SHP77 (cell line): ENCODE measurements around the gene ZC3H10.
A peak's percentile ranks its signal among the peaks of the same experiment; 100 is the strongest.
"Not testable (repeated sequence)": the region's sequence is repeated elsewhere in the genome, so short reads cannot be mapped to it uniquely, and the experiment has no call there.

Experiments
- DNase-seq, 2 experiments: peaks; one replicate each; lab custom pipeline; 2025; lab: John Stamatoyannopoulos, UW

The ZC3H10 gene

GRCh38 chr12:56102683-56103065 is 15.4 kb upstream of the ZC3H10 start:
- no peak for DNase-seq

DNA sequence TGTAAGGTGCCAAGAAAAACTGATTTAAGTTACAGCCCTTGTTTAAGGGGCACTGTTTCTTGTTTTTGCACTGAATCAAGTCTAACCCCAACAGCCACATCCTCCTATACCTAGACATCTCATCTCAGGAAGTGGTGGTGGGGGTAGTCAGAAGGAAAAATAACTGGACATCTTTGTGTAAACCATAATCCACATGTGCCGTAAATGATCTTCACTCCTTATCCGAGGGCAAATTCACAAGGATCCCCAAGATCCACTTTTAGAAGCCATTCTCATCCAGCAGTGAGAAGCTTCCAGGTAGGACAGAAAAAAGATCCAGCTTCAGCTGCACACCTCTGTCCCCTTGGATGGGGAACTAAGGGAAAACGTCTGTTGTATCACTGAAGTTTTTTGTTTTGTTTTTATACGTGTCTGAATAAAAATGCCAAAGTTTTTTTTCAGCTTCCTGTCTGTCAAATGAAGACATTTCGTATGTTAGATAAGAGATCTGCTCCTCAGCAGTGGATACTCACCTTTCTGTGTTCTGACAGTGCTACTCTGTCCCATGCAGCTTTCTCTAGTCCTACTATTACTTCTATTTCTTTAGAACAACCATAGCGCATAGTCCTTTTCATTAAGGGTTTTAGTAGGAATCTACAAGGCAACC is 14.9 kb upstream of the ZC3H10 start:
- no peak for DNase-seq

DNA sequence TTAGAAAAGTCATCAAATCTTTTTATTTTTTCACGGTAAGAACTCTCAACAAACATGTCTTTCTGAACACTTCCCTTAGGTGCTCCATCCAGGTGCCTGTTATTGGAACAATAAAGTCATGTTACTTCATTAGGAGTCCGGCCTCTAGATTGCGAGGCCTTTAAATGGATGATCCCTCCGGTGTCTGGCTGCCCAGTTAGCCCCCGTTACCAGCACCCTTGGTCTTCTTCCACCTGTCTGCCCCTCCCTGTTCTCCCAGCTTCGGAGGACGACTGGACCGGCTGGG is 14.3 kb upstream of the ZC3H10 start:
- DNase-seq, result no peak

GRCh38 chr12:56104109-56104814 is 13.8 kb upstream of the ZC3H10 start, which contains the start of gene PA2G4:
PA2G4 (plus strand) TSS chr12:56104559; CDS start chr12:56104738, 179 bp downstream.
- DNase-seq, result peak; percentile 98 to 99

DNA sequence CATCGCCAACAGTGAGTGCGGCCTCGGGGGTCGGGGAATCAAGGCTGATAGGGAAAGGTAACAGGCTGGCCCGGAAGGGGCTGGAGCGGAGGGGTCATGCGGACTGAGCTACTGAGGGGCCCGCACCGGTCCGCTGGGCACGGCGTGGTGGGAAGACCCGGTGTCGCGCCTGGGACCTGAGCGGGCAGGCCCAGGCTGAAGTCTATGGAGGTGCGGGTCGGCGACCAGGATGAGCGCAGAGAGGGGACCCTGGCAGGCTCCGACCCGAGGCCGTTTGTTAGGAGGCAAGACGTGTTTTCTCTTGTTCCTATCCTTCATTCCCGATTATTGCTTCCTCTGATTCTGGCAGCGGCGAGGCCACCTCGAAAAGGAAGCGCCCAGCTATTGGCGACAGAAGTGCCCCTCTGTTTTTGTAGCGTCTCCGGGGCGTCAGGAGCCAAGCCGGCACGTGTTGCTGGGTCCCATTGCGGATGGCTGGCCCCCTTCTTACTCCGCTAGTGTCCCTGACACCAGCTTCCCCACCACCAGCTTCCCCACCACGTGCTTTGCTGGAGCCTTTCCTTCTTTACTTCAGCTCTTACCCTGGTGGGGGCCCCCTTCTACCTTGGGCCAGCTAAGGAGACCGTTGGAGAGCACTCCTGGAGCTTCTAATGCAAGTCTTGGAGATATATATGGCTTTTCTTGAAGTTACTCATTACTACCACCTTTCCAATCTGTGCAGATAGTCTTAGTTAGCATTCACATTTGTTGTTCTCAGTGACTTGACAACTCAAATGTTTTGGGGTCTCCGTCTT is 13.1 kb upstream of the ZC3H10 start:
- DNase-seq, result no peak

GRCh38 chr12:56105609-56105902 is 12.5 kb upstream of the ZC3H10 start:
- no peak for DNase-seq

GRCh38 chr12:56107242-56107641 is 10.8 kb upstream of the ZC3H10 start:
- no peak for DNase-seq

DNA sequence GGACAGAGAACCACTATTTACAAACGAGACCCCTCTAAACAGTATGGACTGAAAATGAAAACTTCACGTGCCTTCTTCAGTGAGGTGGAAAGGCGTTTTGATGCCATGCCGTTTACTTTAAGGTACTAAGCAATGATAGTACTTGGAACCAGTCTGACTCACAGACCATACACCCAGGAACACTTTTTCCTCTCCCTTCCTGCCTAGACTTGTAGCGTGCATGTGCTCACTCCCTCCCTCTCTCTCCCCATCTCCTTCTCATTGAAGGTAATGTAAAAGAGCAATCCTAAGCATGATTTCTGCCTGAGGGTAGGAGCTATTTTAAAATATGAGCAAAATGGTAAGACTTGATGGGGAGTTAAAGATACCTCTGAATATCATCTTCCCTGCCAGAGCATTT is 7.5 kb upstream of the ZC3H10 start:
- no peak for DNase-seq

DNA sequence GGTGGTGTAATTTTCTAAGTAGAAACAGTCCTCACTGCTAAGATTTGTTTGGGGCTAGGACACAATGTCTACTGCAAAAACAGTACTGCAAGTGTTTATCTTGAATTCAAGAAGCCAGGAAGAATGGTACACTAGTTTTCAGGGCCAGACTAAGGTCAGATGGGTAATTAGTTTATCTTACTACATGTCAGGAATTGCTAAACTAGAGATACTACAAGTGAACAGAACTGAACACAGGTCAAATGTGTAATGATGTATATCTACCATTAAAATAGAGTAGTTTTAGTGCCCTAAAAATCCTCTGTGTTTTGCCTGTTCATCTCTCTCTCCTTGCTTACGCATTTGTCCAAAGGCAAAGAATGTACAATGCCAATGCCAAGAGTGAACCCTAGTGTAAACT is 4.0 kb upstream of the ZC3H10 start:
- DNase-seq, result no peak

- peak; percentile 28 to 37 for DNase-seq
Measured at GRCh38 chr12:56115329-56115728, 2.7 kb upstream of the ZC3H10 start.

DNA sequence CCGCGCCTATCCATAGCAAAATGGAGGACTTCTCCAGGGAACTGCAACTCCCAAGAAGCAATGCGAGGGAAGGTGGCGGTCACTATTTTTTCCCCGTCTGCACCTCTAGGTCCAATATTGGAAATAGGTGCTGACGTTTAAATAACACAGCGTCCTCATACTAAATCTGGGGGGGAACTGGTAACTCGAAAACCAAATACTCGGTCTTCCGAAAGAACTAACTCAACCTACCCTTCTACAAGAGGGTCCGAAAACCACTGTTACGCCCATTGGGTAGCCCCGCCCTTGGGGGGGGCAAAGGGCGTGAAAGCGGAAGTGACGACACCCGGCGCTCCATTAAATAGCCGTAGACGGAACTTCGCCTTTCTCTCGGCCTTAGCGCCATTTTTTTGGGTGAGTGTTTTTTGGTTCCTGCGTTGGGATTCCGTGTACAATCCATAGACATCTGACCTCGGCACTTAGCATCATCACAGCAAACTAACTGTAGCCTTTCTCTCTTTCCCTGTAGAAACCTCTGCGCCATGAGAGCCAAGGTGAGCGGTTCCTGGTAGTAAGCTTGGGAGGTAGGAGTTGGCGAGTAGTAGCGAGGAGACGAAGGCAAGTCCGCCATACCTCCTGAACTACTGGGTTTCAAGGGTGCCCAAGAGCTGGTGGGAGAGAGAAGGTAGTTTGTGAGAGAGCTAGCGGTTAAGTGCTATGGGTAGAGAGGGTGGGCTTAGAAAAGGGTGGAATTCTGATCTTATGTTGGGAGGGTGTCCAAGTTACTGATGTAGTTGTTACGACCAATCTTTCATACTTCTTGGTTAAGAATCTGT is 1.6 kb upstream of the ZC3H10 start, which contains the start of gene RPL41:
RPL41 (plus strand) TSS at position 367 of the 815 bp plus-strand sequence.
- DNase-seq, result peak; percentile 83 to 89

DNA sequence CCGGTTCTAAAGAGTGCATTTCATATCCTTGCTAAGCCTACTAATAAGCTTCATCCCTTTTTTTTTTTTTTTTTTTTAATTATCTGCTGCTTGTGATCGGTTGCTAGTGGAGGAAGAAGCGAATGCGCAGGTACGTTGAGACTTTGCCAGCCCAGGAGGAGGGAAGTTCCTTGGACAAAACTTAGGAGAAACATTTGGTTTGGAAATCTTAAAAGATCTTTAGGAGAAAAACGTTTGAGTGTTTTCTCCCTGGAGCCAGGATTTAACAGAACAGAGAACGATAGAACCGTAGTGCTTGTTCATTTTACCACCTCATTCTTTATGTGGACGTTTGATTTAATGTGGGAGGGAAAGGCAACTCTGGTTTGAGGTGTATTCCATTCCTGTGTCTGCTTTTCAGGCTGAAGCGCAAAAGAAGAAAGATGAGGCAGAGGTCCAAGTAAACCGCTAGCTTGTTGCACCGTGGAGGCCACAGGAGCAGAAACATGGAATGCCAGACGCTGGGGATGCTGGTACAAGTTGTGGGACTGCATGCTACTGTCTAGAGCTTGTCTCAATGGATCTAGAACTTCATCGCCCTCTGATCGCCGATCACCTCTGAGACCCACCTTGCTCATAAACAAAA is 872 bp upstream of the ZC3H10 start:
- DNase-seq, result not testable (repeated sequence)

- no peak for DNase-seq
Measured at GRCh38 chr12:56118688-56119357, 757 bp downstream of the ZC3H10 start.

DNA sequence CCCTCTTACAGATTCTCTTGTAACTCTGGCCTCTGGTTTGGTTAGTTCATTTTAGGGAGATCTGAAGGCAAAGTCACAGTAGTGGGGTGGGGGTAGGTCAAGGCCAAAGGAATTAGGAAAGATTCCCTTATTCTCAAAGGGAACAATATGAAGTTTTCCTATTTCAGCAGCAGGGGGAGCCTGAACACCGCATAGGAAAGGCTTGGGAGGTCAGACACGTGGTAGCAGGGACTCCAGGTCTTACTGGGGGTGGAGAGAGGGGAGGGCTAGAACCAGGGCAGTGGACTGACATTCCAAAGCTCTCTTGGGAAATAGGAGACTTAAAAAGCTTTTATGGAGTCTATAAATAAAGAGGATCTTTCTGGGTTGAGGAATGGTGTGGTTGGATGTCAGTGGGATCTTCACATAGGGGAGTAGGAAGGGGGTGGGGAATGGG is 1.3 kb downstream of the ZC3H10 start:
- DNase-seq, result peak; percentile 85 to 88

- DNase-seq, result no peak
Measured at GRCh38 chr12:56120158-56120846, 2.2 kb downstream of the ZC3H10 start.

DNA sequence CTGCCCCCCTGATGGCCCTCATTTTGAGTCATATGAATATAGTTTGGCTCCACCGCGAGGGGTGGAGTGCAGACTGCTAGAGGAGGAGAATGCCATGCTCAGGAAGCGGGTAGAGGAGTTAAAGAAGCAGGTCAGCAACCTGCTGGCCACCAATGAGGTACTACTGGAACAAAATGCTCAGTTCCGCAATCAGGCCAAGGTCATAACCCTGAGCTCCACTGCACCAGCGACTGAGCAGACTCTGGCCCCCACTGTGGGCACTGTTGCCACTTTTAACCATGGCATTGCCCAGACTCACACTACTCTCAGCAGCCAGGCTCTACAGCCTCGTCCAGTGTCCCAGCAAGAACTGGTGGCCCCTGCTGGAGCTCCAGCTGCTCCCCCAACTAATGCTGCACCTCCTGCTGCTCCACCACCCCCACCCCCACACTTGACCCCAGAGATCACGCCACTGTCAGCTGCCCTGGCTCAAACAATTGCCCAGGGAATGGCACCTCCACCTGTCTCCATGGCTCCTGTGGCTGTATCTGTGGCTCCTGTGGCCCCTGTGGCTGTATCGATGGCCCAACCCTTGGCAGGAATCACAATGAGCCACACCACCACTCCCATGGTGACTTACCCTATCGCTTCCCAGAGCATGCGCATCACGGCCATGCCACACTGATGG is 3.3 kb downstream of the ZC3H10 start:
- no peak for DNase-seq

- peak; percentile 66 to 75 for DNase-seq
Measured at GRCh38 chr12:56122637-56123036, 4.6 kb downstream of the ZC3H10 start.

GRCh38 chr12:56124133-56124532 is 6.1 kb downstream of the ZC3H10 start:
- no peak for DNase-seq

DNA sequence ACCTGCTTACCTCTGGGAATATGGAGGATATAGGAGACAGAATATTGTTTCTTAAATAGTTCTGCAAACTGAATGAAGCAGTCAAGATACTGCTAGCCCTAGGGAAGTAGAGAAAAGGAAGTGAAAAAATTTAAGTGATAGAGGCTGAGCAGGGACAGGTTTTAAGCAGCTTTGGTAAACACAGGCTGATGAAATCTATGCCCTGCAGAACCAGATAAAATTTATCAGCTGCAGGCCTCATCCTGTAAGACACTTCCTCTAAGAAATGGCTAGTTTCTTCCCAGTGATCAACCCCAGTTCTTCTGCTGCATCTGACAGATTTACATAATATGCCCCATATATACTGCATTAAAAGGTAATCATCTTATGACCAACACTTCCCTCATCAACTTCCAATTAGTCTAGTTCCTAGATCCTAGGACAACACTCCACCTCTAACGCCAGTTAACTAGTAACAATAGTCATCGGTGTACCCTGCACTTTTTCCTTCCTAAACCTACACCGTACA is 8.7 kb downstream of the ZC3H10 start:
- no peak for DNase-seq

GRCh38 chr12:56127485-56127887 is 9.4 kb downstream of the ZC3H10 start:
- no peak for DNase-seq
